PC-3 (cell line): ENCODE results near the gene LGMN.

ENCODE experiments used
- EZH2 ChIP-seq: fragments of 300-600 bp; sonication (generic); IDR thresholded peaks from one replicate; pipeline ENCODE4 v1.6.1; 2017; ENCODE audit warnings: antibody characterized with exemption, mild to moderate bottlenecking, low read length; ENCODE audit not compliant: unreplicated experiment
- TF ChIP-seq, protein P1 (sequence below): fragments of 300-600 bp; sonication (generic); conservative IDR thresholded peaks from 2 replicates; pipeline ENCODE4 v1.5.1; 2017; ENCODE audit warnings: antibody characterized with exemption, low read depth, mild to moderate bottlenecking, low read length

DNA sequence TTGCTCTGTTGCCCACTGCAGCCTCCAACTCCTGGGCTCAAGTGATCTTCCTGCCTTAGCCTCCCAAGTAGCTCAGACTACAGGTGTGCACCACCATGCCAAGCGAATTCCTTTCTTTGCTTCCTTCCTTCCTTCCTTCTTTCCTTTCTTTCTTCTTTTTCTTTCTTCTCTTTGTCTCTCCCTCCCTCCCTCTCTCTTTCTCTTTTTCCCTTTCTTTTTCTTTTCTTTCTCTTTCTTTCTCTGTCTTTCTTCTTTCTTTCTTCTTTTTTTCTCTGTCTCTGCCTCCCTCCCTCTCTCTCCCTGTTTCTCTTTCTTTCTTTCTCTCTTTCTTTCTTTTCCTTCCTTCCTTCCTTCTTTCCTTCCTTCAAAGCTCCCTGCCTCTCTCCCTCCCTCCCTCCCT is 52.9 kb downstream of the LGMN start:
- TF ChIP-seq, protein P1, sequence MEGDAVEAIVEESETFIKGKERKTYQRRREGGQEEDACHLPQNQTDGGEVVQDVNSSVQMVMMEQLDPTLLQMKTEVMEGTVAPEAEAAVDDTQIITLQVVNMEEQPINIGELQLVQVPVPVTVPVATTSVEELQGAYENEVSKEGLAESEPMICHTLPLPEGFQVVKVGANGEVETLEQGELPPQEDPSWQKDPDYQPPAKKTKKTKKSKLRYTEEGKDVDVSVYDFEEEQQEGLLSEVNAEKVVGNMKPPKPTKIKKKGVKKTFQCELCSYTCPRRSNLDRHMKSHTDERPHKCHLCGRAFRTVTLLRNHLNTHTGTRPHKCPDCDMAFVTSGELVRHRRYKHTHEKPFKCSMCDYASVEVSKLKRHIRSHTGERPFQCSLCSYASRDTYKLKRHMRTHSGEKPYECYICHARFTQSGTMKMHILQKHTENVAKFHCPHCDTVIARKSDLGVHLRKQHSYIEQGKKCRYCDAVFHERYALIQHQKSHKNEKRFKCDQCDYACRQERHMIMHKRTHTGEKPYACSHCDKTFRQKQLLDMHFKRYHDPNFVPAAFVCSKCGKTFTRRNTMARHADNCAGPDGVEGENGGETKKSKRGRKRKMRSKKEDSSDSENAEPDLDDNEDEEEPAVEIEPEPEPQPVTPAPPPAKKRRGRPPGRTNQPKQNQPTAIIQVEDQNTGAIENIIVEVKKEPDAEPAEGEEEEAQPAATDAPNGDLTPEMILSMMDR: no peak
- no peak for TF ChIP-seq EZH2
